HG03378 (cell line): ENCODE results near the gene C7orf33.
"Not testable (repeated sequence)": the region's sequence is repeated elsewhere in the genome, so short reads cannot be mapped to it uniquely, and the experiment has no call there.

Experiments used
- ATAC-seq: cut with Tn5 transposase; IDR thresholded peaks from one replicate; pipeline ENCODE4 v1.9.1; 2021; ENCODE audit warnings: mild to moderate bottlenecking, moderate library complexity; ENCODE audit not compliant: unreplicated experiment

C7orf33 gene

GRCh38 chr7:148590471-148590870, at the start of gene C7orf33:
Gene C7orf33 (plus strand): TSS chr7:148590766. CDS start chr7:148590926, 160 bp downstream.
- ATAC-seq: no peak

- no peak for ATAC-seq
These were observed 48.6 kb upstream of the C7orf33 start for GRCh38 chr7:148541891-148542504.

- no peak for ATAC-seq
These were observed 47.3 kb upstream of the C7orf33 start for GRCh38 chr7:148543302-148543701.

GRCh38 chr7:148545172-148545571, 45.4 kb upstream of the C7orf33 start:
- ATAC-seq: no peak

DNA sequence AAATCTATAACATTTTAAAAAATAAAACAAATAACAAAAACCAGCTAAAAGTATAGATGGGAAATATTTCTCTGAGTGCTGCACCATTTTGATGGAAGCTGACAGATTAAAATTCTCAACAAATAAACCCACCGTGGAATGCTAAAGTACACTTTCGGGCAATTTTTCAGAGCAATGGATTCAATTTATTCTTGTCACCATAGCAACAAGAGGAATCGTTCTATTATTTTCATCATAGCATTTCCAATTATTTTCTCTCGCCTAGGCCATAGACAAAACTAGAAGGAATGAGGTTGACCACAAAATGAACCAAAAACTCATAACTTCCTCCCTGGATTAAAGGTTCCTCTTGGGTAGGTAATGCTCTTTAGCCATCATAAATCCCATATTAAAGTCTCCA, 44.6 kb upstream of the C7orf33 start:
- ATAC-seq: no peak

- ATAC-seq: no peak
These were observed 43.7 kb upstream of the C7orf33 start for GRCh38 chr7:148546857-148547256.

- no peak for ATAC-seq
These were observed 42.6 kb upstream of the C7orf33 start for GRCh38 chr7:148547951-148548350.

DNA sequence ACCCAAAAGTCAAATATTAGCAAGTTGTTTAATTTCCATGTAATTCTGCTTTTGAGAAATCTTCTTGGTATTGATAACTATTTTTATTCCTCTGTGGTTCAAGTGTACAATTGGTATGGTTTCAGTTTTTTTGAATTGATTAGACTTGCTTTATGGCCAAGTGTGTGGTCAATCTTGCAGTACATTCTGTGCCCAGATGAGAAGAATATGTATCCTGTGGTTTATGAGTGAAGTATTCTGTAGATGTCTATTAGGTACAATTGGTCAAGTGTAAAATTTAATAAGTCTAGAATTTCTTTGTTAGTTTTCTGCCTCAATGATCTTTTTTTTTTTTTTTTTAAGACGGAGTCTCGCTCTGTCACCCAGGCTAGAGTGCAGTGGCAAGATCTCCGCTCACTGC, 36.6 kb upstream of the C7orf33 start:
- no peak for ATAC-seq

- ATAC-seq: no peak
These were observed 33.7 kb upstream of the C7orf33 start for GRCh38 chr7:148556892-148557291.

- no peak for ATAC-seq
These were observed 31.7 kb upstream of the C7orf33 start for GRCh38 chr7:148558914-148559313.

DNA sequence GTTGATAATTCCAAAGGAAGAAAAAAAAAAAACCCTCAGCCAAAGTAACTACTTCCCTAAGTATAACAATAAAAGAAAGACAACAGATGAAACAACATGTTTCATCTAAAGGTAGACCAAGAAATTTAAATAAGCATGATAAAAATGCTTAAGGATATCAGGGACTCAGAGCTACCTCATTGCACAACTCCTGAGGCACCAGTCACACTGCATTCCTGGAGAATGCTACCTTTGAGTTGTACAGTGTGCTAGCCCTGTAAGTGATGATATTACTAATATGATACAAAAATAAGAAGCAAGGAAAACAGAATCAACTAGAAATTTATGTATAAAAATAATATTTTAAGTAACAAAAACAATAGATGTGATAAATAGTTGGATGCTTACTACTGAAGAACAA, 29.5 kb upstream of the C7orf33 start:
- ATAC-seq: no peak

DNA sequence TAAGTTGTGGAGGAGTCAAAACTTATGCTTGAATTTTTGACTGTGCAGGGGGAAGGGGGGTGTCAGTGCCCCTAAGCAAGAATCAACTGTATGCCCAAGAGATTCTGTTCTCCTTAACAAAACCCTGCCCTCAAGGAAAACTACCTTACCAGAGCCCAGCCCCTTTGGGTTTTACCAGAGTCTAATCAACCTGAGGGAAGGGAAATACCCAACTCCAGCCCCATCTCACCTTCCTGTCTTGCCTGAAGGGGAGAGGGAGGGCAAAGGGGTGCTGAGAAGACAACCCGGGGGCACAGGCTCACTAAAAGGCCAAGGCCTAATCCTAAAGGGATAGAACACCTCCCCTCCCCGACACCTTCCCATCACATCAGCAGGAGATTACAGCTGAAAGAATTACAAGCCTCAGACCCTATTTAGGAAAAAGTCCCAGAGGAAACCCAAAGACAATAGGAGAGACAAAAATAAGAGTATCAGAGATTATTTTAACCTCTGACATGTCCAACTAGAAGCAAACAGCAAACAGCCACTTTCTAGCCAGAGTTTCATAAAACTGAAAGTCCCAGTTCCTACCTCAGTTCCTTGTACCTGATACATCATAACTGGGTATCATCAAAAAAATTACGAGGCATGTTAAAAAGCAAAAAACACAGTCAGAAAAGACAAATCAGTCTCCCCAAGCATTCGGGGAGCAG, 26.8 kb upstream of the C7orf33 start:
- ATAC-seq: peak; percentile 13

GRCh38 chr7:148564275-148564951, 26.2 kb upstream of the C7orf33 start:
- peak; percentile 87 for ATAC-seq

DNA sequence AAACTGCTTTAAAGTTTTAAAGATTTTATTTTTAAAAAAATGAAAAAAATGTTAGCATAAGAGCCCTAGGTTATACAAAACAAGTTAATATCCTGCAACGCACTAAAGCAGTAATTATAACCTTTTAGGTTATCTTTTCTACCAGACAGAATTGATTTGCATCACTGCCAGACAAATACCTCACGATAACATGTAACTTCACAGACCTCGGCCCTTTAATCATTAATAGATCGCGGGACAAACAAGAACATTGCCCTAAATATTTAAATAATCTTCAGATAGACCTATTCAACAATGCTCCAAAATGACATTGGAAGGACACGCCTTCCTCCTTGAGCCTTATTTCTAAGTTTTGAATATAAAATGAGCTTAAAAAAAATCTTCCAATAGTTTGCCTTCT, 23.8 kb upstream of the C7orf33 start:
- ATAC-seq: no peak

DNA sequence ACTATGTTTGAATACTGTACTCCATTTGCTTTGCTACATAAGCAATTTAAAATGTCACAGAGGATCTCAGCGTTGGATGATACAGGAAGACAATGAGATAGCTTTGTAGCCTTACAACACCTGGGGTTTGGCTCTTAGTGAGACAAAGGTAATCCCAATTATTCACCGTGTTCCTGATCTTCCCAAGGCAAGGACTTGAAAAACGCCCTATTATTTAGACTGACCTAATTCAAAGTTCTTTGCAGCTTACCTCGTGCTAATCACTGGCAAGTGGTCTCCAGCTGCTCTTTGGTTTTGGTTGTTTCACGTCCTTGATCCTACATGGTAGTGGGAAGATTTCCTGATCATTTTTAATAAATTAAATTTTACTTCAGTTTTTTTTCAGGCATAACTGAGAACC, 23.0 kb upstream of the C7orf33 start:
- ATAC-seq: no peak

DNA sequence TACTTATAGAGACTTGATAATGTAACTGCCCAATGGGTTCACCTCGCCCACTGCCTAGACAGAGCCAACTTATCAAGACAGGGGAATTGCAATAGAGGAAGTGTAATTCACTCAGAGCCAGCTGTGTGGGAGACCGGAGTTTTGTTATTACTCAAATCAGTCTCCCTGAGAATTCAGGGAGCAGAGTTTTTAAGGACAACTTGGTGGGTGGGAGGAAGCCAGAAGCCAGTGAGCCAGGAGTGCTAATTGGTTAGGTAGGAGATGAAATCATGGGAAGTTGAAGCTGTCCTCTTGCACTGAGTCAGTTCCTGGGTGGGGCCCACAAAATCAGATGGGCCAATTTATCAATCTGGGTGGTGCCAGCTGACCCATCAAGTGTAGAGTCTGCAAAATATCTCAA, 20.1 kb upstream of the C7orf33 start:
- ATAC-seq: no peak

DNA sequence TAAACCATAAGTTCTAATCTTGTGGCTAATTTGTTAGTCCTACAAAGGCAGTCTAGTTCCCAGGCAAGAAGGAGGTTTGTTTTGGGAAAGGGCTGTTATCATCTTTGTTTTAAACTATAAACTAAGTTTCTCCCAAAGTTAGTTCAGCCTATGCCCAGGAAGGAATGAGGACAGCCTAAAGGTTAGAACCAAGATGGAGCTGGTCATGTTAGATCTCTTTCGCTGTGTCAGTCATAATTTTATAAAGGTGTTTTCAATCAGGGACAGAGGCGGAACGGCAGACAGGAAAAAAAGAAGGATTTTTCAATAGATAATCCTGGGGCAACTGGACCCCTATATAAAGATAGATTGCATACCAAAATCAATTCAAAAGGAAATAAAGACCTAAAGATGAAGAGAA, 19.6 kb upstream of the C7orf33 start:
- ATAC-seq: not testable (repeated sequence)

DNA sequence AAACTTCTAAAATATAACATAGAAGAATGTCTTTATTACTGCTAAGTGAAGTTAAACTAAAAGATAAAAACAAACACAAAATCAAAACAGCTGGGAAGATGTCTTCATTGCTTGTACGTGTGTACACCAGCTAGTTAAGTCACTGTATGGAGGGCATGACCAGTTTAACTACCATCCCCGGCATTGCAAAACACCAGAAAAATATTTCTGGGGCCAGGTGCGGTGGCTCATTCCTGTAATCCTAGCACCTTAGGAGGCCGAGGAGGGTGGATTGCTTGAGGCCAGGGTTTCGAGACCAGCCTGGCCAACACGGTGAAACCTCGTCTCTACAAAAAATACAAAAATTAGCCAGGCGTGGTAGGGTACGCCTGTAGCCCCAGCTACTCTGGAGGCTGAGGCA, 19.2 kb upstream of the C7orf33 start:
- ATAC-seq: no peak

DNA sequence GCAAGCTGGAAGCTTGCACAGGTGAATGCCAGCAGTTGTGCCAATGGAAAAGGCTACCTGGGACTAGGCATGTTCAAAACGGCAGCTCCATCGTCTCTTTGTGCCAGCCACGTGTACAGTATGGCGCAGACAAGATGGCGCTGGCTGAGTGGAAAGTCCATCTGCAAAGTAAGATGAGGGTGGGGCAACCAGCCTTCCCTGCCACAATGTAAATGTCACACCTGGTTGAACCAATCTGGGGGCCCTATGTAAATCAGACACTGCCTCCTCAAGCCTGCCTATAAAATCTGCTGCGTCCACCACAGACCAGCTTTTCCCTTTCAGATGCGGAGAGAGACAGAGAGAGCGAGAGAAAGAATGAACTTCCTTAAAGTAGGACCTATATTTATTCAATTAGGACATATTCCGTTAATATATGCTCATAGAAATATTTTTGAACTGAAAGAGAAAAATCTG, 18.5 kb upstream of the C7orf33 start:
- no peak for ATAC-seq

- not testable (repeated sequence) for ATAC-seq
These were observed 17.0 kb upstream of the C7orf33 start for GRCh38 chr7:148573581-148573980.

DNA sequence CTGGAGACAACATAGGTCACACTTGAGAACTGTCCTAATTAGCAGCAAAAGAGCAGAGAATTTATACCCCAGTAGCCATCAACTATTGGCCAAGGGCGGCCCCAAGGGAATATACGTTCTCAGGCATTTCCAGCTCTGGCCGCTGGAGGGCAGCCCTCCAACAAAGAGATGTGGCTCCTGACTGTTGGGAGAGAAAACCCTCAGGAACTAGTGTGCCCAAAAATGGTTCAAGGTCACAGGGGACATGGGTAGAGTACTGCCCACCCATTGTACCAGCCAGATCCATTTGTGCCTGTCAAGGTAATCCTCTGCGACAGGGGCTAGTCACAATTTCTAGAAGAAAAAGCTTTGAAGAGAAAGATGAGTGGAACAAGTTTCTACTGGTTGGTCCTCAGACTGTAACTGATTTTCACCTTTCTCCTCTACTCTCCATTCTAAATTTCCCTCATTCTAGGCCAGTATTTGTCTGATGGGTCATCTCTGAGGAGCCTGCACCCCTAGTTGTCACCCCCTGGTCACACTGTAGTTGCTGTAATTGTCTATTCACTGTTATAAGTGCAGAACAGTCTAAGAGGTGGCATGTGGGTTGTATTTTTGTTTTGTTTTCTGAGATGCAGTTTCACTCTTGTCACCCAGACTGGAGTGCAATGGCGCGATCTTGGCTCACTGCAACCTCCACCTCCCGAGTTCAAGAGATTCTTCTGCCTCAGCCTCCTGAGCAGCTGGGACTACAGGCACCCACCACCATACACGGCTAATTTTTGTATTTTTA, 14.7 kb upstream of the C7orf33 start:
- ATAC-seq: peak; percentile 86
